Sciatic nerve (tissue), 2 donors: ENCODE measurements around the gene AP1M2. TPM values are rescaled to one million over a fixed set of nuclear protein-coding genes. Genes with fewer than 3 reads are reported as not detected.

Experiments used
- ATAC-seq: fragments of 200-7000 bp; cut with Tn5 transposase; one replicate; pipeline ENCODE4 v1.9.1; 2020; ENCODE audit warnings: mild to moderate bottlenecking, moderate library complexity
- DNase-seq: peaks from one replicate; pipeline ENCODE4 v3.0.0-alpha.2; 2020; ENCODE audit warnings: low spot score
- intact Hi-C: fragments of 100-400 bp; cut with DNase I; formaldehyde crosslinking; loops from one replicate; pipeline ENCODE4 v1.14.2; 2022
- total RNA-seq: library from RNA; stranded (reverse); fragmentation: NEBNext Ultra II Directional; extraction: Animal tissue kit (Norgen Biotek cat#: 25700); gene quantifications from one replicate; pipeline ENCODE4 v1.2.1, GENCODE V29; 2021
- donor health status: DM: no; HTN: no; CAD: no.
- donor health status: DM: no; HTN: no; CAD: no.

AP1M2 gene
- not detected for total RNA-seq

GRCh38 chr19:10587022-10587838 is at the start of gene AP1M2:
Gene AP1M2 (minus strand): TSS chr19:10587312. CDS start chr19:10587231, 81 bp downstream.
- DNase-seq: no peak
- ATAC-seq: no peak
- intact Hi-C loops: no loop called here

GRCh38 chr19:10636304-10636972 is 49.3 kb upstream of the AP1M2 start:
- DNase-seq (no peak), ATAC-seq (no peak)
- intact Hi-C loops: no loop called here

GRCh38 chr19:10634963-10635362 is 47.9 kb upstream of the AP1M2 start:
- DNase-seq (no peak), ATAC-seq (no peak)
- intact Hi-C loops: no loop called here

- DNase-seq: no peak
- no peak for ATAC-seq
- intact Hi-C loops: no loop called here
These were observed 47.3 kb upstream of the AP1M2 start for GRCh38 chr19:10634430-10634829.

- no peak for DNase-seq
- intact Hi-C loops: no loop called here
- ATAC-seq: no peak
These were observed 44.8 kb upstream of the AP1M2 start for GRCh38 chr19:10631874-10632273.

- ATAC-seq (peak; percentile 11), DNase-seq (no peak)
- intact Hi-C loops: no loop called here
These were observed 38.6 kb upstream of the AP1M2 start for GRCh38 chr19:10625762-10626138.

- DNase-seq: peak; percentile 91
- ATAC-seq: peak; percentile 98
- intact Hi-C loops: no loop called here
These were observed 38.1 kb upstream of the AP1M2 start, which contains the start of gene SLC44A2 for GRCh38 chr19:10625003-10625761. Gene SLC44A2 (plus strand): TSS chr19:10625553. CDS start chr19:10625634, 81 bp downstream.

GRCh38 chr19:10624585-10624984 is 37.5 kb upstream of the AP1M2 start:
- DNase-seq (no peak), ATAC-seq (peak; percentile 3)
- intact Hi-C loops: no loop called here

- no peak for ATAC-seq
These were observed 34.9 kb upstream of the AP1M2 start for GRCh38 chr19:10621966-10622365.

GRCh38 chr19:10620786-10621185 is 33.7 kb upstream of the AP1M2 start:
- DNase-seq (no peak), ATAC-seq (no peak)
- intact Hi-C loops: no loop called here

More at GRCh38 chr19:10621966-10622365, 34.9 kb upstream of the AP1M2 start:
- DNase-seq: no peak
- intact Hi-C loops: no loop called here

GRCh38 chr19:10618846-10619245 is 31.7 kb upstream of the AP1M2 start:
- intact Hi-C loops: no loop called here
- DNase-seq (no peak), ATAC-seq (no peak)

- ATAC-seq (no peak), DNase-seq (no peak)
- intact Hi-C loops: no loop called here
These were observed 30.5 kb upstream of the AP1M2 start for GRCh38 chr19:10617409-10618121.

GRCh38 chr19:10615429-10616023 is 28.4 kb upstream of the AP1M2 start:
- DNase-seq (no peak), ATAC-seq (no peak)
- intact Hi-C loops: no loop called here

- ATAC-seq (peak; percentile 86), DNase-seq (peak; percentile 87)
- intact Hi-C loops: no loop called here
These were observed 25.5 kb upstream of the AP1M2 start for GRCh38 chr19:10612499-10613119.

- intact Hi-C loops: no loop called here
- ATAC-seq: peak; percentile 4
- no peak for DNase-seq
These were observed 24.8 kb upstream of the AP1M2 start for GRCh38 chr19:10611907-10612306.

GRCh38 chr19:10604460-10604980 is 17.4 kb upstream of the AP1M2 start:
- DNase-seq: no peak
- no peak for ATAC-seq
- intact Hi-C loops: no loop called here

- DNase-seq (no peak), ATAC-seq (peak; percentile 6)
- intact Hi-C loops: no loop called here
These were observed 16.9 kb upstream of the AP1M2 start for GRCh38 chr19:10603873-10604459.
